ENCODE results near the gene LRRC47. TPM values are rescaled to one million over a fixed set of nuclear protein-coding genes. Genes with fewer than 3 reads are reported as not detected.

LRRC47 gene
- total RNA-seq, 1 donor from 2014 or later: 52.2 TPM

DNA sequence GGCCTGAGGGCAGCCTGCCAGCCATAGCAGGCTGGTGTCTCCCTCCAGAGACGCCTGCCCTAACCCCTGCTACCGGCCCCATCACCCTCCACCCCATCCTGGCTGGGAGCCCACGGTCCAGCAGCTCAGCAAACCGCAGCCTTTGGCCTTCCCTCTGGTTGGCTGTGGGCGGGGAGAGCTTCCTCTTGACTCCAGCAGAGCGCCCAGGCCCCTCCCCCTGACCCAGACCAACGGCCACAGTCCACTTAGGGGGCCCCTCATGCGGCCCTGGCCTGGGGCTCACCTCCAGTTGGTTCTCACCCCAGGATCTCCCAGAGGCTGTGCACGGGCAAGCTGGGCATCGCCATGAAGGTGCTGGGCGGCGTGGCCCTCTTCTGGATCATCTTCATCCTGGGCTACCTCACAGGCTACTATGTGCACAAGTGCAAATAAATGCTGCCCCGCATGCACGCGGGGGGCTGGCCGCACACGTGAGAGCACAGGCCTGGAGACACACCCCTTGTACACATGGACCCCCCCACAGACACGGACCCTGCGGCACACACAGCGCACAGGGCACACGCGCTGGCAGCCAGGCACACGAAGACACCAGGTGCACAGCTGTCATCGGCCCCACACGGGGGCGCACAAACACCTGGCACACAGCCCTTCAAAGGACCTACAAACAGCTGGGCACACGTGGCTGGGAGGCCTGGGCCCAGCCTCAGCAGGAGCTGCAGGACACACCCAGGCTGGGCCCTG lies 20.6 kb downstream of the LRRC47 start:
- H3K4me3 Mint-ChIP-seq (ENCODE audit: unreplicated experiment): no peak overlapping the region
- TF ChIP-seq, protein P1, sequence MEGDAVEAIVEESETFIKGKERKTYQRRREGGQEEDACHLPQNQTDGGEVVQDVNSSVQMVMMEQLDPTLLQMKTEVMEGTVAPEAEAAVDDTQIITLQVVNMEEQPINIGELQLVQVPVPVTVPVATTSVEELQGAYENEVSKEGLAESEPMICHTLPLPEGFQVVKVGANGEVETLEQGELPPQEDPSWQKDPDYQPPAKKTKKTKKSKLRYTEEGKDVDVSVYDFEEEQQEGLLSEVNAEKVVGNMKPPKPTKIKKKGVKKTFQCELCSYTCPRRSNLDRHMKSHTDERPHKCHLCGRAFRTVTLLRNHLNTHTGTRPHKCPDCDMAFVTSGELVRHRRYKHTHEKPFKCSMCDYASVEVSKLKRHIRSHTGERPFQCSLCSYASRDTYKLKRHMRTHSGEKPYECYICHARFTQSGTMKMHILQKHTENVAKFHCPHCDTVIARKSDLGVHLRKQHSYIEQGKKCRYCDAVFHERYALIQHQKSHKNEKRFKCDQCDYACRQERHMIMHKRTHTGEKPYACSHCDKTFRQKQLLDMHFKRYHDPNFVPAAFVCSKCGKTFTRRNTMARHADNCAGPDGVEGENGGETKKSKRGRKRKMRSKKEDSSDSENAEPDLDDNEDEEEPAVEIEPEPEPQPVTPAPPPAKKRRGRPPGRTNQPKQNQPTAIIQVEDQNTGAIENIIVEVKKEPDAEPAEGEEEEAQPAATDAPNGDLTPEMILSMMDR (IDR thresholded peaks at IDR 0.05; ENCODE audit: unreplicated experiment): no peak
- DNase-seq (ENCODE audit: low spot score): peak; percentile 31

GRCh38 chr1:3774946-3775489 lies 21.3 kb downstream of the LRRC47 start:
- peaks cover 9% of the 10 kb centered on the region for H3K36me3 Mint-ChIP-seq (ENCODE audit: low read depth, unreplicated experiment)
- H3K27me3 Mint-ChIP-seq (ENCODE audit: unreplicated experiment): peaks cover 3% of the 10 kb centered on the region
- H3K4me3 Mint-ChIP-seq (ENCODE audit: unreplicated experiment): no peak overlapping the region
- TF ChIP-seq, protein P1 (IDR thresholded peaks at IDR 0.05; ENCODE audit: unreplicated experiment): no peak
- H3K27ac Mint-ChIP-seq (ENCODE audit: unreplicated experiment): no peak overlapping the region
- H3K9me3 Mint-ChIP-seq (ENCODE audit: unreplicated experiment): no peaks in the 10 kb centered on the region
- H3K4me1 Mint-ChIP-seq (ENCODE audit: unreplicated experiment): no peaks in the 10 kb centered on the region
- no peak for DNase-seq (ENCODE audit: low spot score)

More for the DNA sequence above, 20.6 kb downstream of the LRRC47 start:
- peaks cover 3% of the 10 kb centered on the region for H3K27me3 Mint-ChIP-seq (ENCODE audit: unreplicated experiment)
- no peaks in the 10 kb centered on the region for H3K4me1 Mint-ChIP-seq (ENCODE audit: unreplicated experiment)
- no peaks in the 10 kb centered on the region for H3K9me3 Mint-ChIP-seq (ENCODE audit: unreplicated experiment)
- peaks cover 14% of the 10 kb centered on the region for H3K36me3 Mint-ChIP-seq (ENCODE audit: low read depth, unreplicated experiment)
- no peak overlapping the region for H3K27ac Mint-ChIP-seq (ENCODE audit: unreplicated experiment)

DNA sequence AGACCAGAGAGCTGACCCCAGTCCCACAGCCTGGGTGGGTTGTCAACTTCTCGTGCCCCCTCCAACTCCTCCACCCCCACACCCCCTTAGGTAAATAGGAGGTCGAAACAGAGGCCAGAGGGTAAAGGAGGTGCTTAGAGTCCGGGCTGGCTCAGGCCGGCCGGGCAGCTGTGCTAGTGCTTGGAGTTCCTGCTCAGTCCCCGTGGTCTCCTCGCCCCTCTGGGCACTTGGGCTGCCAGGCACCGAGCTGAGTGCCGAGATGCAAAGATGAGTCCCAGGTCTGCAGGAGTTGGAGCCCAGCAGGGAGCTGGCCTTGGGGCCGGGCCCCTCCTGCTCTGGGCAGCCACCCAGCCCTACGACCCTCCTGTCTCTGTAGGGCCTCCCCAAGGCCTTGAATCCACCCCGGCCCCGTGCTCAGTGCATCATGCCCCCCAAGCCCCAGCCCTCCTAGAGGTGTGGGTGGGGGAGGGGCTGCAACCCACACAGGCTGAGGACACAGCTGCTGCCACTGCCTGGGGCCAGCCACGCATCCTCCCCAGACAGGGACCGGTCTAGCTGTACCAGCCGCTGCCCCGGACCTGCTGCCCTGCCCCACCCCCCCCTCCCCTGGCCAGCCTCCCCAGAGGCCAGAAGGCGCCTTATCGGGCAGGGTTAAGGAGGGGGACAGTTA lies 21.9 kb downstream of the LRRC47 start:
- Mint-ChIP-seq H3K27ac (ENCODE audit: unreplicated experiment) (no peak overlapping the region), H3K4me1 (ENCODE audit: unreplicated experiment) (no peaks in the 10 kb centered on the region), H3K4me3 (ENCODE audit: unreplicated experiment) (no peak overlapping the region), H3K36me3 (ENCODE audit: low read depth, unreplicated experiment) (peaks cover 3% of the 10 kb centered on the region), H3K9me3 (ENCODE audit: unreplicated experiment) (no peaks in the 10 kb centered on the region), H3K27me3 (ENCODE audit: unreplicated experiment) (peaks cover 3% of the 10 kb centered on the region)
- no peak for DNase-seq (ENCODE audit: low spot score)
- TF ChIP-seq, protein P1 (IDR thresholded peaks at IDR 0.05; ENCODE audit: unreplicated experiment): no peak

DNA sequence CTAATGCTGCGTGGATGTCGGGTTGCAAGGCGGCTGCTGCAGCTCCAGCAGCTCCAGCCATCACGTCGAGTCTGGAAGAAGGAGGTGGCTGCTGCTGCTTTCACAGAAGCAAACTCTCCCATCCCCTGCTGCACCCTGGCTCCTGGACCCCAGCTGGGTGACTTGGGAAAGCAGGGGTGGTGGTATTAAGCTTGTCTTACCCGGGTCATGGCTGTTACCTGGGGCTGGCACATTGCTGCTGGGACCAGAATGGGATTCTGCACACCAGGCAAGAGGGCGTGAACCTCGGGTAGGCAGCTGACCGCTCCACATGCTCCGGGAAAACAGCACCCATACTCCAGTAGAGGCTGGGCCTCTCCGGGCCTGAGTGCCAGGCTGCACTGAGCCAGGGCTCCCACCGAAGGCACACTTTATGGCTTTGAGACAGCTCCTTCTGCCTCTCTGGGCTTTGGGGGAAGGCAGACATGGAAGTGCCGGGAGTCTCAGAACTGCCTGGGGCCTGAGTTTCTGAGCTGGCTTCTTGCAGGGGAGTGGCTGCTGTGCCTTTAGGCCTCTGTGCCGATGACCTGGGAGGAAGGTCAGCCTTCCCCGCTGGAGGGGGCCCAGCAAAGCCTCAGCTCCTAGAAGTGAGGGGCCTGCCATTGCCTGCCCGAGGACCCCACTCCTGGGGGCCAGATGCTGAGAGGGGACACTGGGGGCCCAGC lies 22.6 kb downstream of the LRRC47 start:
- H3K4me3 Mint-ChIP-seq (ENCODE audit: unreplicated experiment): no peak overlapping the region
- H3K36me3 Mint-ChIP-seq (ENCODE audit: low read depth, unreplicated experiment): no peaks in the 10 kb centered on the region

More for the DNA sequence above, 22.6 kb downstream of the LRRC47 start:
- Mint-ChIP-seq H3K4me1 (ENCODE audit: unreplicated experiment) (no peaks in the 10 kb centered on the region), H3K27me3 (ENCODE audit: unreplicated experiment) (peaks cover 3% of the 10 kb centered on the region), H3K9me3 (ENCODE audit: unreplicated experiment) (no peaks in the 10 kb centered on the region), H3K27ac (ENCODE audit: unreplicated experiment) (no peak overlapping the region)
- no peak for DNase-seq (ENCODE audit: low spot score)
- TF ChIP-seq, protein P1 (IDR thresholded peaks at IDR 0.05; ENCODE audit: unreplicated experiment): no peak
